ENCODE data around the gene SCG2. TPM values are rescaled to one million over a fixed set of nuclear protein-coding genes. Genes with fewer than 3 reads are reported as not detected.
"Not testable (repeated sequence)": the region's sequence is repeated elsewhere in the genome, so short reads cannot be mapped to it uniquely, and the experiment has no call there.

SCG2 gene
- total RNA-seq, 2 donors from 2014 or later, result 0.90 to 5.4 TPM

GRCh38 chr2:223613017-223613950 lies 11.1 kb upstream of the SCG2 start:
- intact Hi-C loops (cut with DNase I), result loop anchor here in 1 of 2 donors (10.0 kb wide), 1 partner anchor 628 kb away; no protein-coding TSS in a partner anchor
- peak; percentile 94 for DNase-seq (ENCODE audit: low spot score)

- intact Hi-C loops (cut with DNase I), result loop anchor here in 1 of 2 donors (10.0 kb wide), 1 partner anchor 628 kb away; no protein-coding TSS in a partner anchor
- no peak for DNase-seq (ENCODE audit: low spot score)
Measured at GRCh38 chr2:223612501-223612900, 10.3 kb upstream of the SCG2 start.

GRCh38 chr2:223611061-223611460 lies 8.9 kb upstream of the SCG2 start:
- no peak for DNase-seq (ENCODE audit: low spot score)
- intact Hi-C loops (cut with DNase I), result loop anchor here in 1 of 2 donors (10.0 kb wide), 1 partner anchor 626 kb away; no protein-coding TSS in a partner anchor

- DNase-seq (ENCODE audit: low spot score), result no peak
- intact Hi-C loops (cut with DNase I), result no loop called here
Measured at GRCh38 chr2:223607476-223607875, 5.3 kb upstream of the SCG2 start.

GRCh38 chr2:223606946-223607345 lies 4.8 kb upstream of the SCG2 start:
- DNase-seq (ENCODE audit: low spot score), result no peak
- intact Hi-C loops (cut with DNase I), result no loop called here

GRCh38 chr2:223604231-223604630 lies 2.1 kb upstream of the SCG2 start:
- intact Hi-C loops (cut with DNase I), result no loop called here
- no peak for DNase-seq (ENCODE audit: low spot score)

GRCh38 chr2:223602972-223603371 lies 811 bp upstream of the SCG2 start:
- no peak for DNase-seq (ENCODE audit: low spot score)
- intact Hi-C loops (cut with DNase I), result no loop called here

- DNase-seq (ENCODE audit: low spot score), result no peak
- intact Hi-C loops (cut with DNase I), result no loop called here
Measured at GRCh38 chr2:223601018-223601417, 1.1 kb downstream of the SCG2 start.

GRCh38 chr2:223599640-223600380 lies 2.4 kb downstream of the SCG2 start:
- intact Hi-C loops (cut with DNase I), result no loop called here
- DNase-seq (ENCODE audit: low spot score), result no peak

- no peak for DNase-seq (ENCODE audit: low spot score)
- intact Hi-C loops (cut with DNase I), result no loop called here
Measured at GRCh38 chr2:223598994-223599639, 3.0 kb downstream of the SCG2 start.

- intact Hi-C loops (cut with DNase I), result no loop called here
Measured at GRCh38 chr2:223597076-223597475, 5.1 kb downstream of the SCG2 start.

GRCh38 chr2:223596208-223596607 lies 6.0 kb downstream of the SCG2 start:
- no peak for DNase-seq (ENCODE audit: low spot score)
- intact Hi-C loops (cut with DNase I), result no loop called here

More at GRCh38 chr2:223597076-223597475, 5.1 kb downstream of the SCG2 start:
- DNase-seq (ENCODE audit: low spot score), result no peak

GRCh38 chr2:223594831-223595230 lies 7.3 kb downstream of the SCG2 start:
- DNase-seq (ENCODE audit: low spot score), result no peak
- intact Hi-C loops (cut with DNase I), result no loop called here

GRCh38 chr2:223594259-223594658 lies 7.9 kb downstream of the SCG2 start:
- no peak for DNase-seq (ENCODE audit: low spot score)
- intact Hi-C loops (cut with DNase I), result no loop called here

- intact Hi-C loops (cut with DNase I); DNase-seq (ENCODE audit: low spot score): not testable (repeated sequence)
Measured at GRCh38 chr2:223592689-223593088, 9.5 kb downstream of the SCG2 start.

GRCh38 chr2:223591596-223591995 lies 10.6 kb downstream of the SCG2 start:
- intact Hi-C loops (cut with DNase I), result no loop called here

GRCh38 chr2:223590964-223591363 lies 11.2 kb downstream of the SCG2 start:
- no peak for DNase-seq (ENCODE audit: low spot score)
- intact Hi-C loops (cut with DNase I), result no loop called here

More at GRCh38 chr2:223591596-223591995, 10.6 kb downstream of the SCG2 start:
- no peak for DNase-seq (ENCODE audit: low spot score)

- no peak for DNase-seq (ENCODE audit: low spot score)
- intact Hi-C loops (cut with DNase I), result no loop called here
Measured at GRCh38 chr2:223589901-223590300, 12.3 kb downstream of the SCG2 start.

- intact Hi-C loops (cut with DNase I), result no loop called here
- no peak for DNase-seq (ENCODE audit: low spot score)
Measured at GRCh38 chr2:223588251-223588650, 13.9 kb downstream of the SCG2 start.

GRCh38 chr2:223587301-223587700 lies 14.9 kb downstream of the SCG2 start:
- intact Hi-C loops (cut with DNase I), result no loop called here
- no peak for DNase-seq (ENCODE audit: low spot score)

Measured in posterior vena cava (tissue), 2 donors.